ENCODE measurements around the gene ELL. TPM values are rescaled to one million over a fixed set of nuclear protein-coding genes. Genes with fewer than 3 reads are reported as not detected.

Gene ELL
- total and polyA plus RNA-seq, 9 of the 15 experiments (the other 6 are each of a cell fraction or from before 2014, with no cell fraction given) = 0.24 to 22.5 (median 4.1) TPM

GRCh38 chr19:18415178-18415867 is 106.5 kb downstream of the ELL start (continued):
- TF ChIP-seq ZNF407 (IDR thresholded peaks at IDR 0.05; ENCODE audit: low read depth) (no peak), PHB2 (IDR thresholded peaks at IDR 0.05; ENCODE audit: low read depth) (no peak), ZFX (CRISPR knock-in tag; IDR thresholded peaks at IDR 0.05) (peak; percentile 60; the same call in 1 of the 2 replicates), MGA (IDR thresholded peaks at IDR 0.05) (peak; percentile 31; the same call in 1 of the 2 replicates), PREB (CRISPR knock-in tag; IDR thresholded peaks at IDR 0.05) (no peak)
